Fibroblast of skin of back (primary cell): Measurements from ENCODE around the gene RNF39. TPM values are rescaled to one million over a fixed set of nuclear protein-coding genes. Genes with fewer than 3 reads are reported as not detected.
"Not testable (repeated sequence)": the region's sequence is repeated elsewhere in the genome, so short reads cannot be mapped to it uniquely, and the experiment has no call there.

Experiments
- DNase-seq: peaks from one replicate; pipeline ENCODE4 v3.0.0-alpha.2; 2013
- polyA plus RNA-seq, 2 experiments: library from polyadenylated mRNA; unstranded; fragments of 120-200 nt; gene quantifications; one replicate each; pipeline ENCODE4 v1.2.1, GENCODE V29; 2013; ENCODE audit not compliant: insufficient read length in 2 of 2

RNF39 gene
- polyA plus RNA-seq (2013, experiment 1 of 2; ENCODE audit: insufficient read length) = 0.36 TPM
- polyA plus RNA-seq (2013, experiment 2 of 2; ENCODE audit: insufficient read length) = 0.93 TPM

GRCh38 chr6:30075094-30075789, at the start of gene RNF39:
TSS of gene RNF39 (minus strand) at chr6:30075769. CDS start at chr6:30075585, 184 bp downstream.
- no peak for DNase-seq

- DNase-seq = no peak
These were observed 46.9 kb upstream of the RNF39 start for GRCh38 chr6:30122515-30122914.

DNA sequence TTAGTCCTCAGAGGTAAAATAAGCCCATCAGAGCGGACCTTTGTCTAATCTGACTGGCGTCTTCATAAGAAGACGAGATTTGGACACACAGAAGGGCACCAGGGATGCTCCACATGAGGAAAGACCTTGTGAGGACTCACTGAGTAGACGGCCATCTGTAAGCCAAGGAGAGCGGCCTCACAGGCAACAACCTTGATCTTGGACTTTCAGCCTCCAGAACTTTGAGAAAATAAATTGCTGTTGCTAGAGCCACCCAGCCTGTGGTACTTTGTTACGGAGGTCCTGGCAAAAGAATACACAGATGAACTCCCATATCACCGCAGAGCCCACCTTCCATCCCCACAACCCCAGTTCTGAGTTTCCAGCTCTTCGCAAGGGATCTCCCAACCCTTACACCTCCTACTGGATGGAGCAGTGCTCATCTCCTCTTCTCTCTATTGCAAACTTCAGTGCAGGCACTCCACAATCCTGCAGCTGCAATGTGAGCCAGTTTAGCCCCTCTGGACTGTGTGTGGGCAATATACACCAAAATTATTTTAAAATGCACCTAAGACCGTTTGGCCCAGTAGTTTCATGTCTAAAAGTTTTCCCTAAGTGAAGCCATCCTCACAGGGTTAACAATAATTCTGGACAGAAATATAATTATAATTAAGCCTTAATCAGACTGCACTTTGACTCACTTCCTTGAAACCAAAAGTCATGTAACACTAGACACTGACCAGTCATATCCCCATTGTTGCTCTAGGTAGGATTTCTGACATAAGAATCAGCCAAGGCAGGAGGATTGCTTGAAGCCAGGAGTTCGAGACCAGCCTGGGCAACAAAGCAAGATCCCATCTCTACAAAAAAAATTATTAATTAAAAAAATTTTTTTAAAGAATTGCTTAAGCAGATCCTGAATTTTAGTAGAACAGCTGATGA, 46.1 kb upstream of the RNF39 start:
- no peak for DNase-seq

GRCh38 chr6:30118691-30119090, 43.1 kb upstream of the RNF39 start:
- DNase-seq = not testable (repeated sequence)

DNA sequence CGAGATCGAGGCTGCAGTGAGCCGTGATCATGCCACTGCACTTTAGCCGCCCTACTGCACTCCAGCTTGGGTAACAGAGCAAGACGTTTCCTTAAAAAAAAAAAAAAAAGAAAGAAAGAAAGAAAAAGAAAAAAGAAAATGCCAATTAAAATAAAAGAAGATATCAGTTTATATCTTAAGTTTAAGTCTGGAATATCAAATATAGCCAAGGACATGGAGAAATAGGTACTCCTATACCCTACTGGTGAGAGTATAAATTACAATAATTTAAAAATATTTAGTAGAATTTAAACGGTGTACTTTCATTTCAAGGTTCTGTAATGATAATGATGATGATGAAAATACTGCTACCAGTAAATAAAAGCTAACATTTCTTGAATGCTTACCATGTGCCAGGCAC, 41.2 kb upstream of the RNF39 start:
- DNase-seq = no peak

GRCh38 chr6:30113841-30114240, 38.3 kb upstream of the RNF39 start:
- DNase-seq = no peak

- no peak for DNase-seq
These were observed 37.6 kb upstream of the RNF39 start, which contains the start of gene TRIM31 for GRCh38 chr6:30113003-30113759. TSS of gene TRIM31 (minus strand) at chr6:30113090. CDS start at chr6:30112805, 285 bp downstream.

- no peak for DNase-seq
These were observed 36.9 kb upstream of the RNF39 start for GRCh38 chr6:30112402-30112994.

DNA sequence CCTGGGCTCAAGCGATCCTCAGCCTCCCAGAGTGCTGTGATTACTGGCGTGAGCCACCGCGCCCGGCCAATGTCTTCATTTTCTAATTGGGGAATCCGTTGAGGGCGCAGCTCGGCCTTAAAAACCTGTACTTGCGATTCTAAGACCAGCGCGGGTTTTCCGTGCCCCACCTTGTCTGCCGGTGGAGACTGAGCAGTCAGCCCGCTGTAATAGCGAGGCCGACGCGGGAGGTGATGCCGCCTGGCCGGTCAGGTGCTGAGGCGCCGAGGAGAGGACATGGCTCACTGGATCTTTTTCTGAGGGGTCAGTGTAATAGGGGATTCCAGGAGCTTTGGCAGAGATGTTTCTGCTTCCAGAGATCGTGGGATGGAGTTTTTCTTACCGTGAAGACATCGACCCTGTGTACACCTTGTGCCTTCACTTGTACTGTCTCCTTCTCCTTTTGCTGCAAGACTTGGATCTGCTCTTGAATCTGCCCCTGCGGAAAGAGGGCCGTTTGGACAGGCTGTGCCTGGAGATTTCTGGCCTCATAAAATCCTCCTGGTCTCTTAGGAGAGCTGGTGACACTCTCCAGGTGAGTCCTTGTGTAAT, 35.8 kb upstream of the RNF39 start:
- DNase-seq = no peak

DNA sequence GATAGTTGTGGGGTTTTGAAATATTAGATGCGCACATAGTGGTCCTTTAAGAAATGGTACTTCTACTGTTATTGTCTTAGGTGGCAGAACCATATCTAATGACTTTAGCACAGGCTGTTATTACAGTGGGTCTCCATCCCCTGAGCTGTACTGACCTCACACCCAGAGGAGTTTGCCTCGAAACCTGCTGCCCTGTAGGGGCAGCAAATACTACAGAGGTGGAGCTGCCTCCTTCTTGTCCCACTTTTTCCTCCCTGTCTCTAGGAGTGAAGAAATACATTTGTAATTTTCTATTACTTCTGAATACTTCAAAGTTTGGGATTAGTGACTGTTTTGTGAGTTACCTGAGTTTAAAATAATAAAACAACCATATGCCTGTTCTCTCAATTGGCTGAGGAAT, 29.1 kb upstream of the RNF39 start:
- DNase-seq = no peak

GRCh38 chr6:30103872-30104179, 28.3 kb upstream of the RNF39 start:
- no peak for DNase-seq

GRCh38 chr6:30102970-30103871, 27.7 kb upstream of the RNF39 start:
- peak; percentile 83 for DNase-seq

DNA sequence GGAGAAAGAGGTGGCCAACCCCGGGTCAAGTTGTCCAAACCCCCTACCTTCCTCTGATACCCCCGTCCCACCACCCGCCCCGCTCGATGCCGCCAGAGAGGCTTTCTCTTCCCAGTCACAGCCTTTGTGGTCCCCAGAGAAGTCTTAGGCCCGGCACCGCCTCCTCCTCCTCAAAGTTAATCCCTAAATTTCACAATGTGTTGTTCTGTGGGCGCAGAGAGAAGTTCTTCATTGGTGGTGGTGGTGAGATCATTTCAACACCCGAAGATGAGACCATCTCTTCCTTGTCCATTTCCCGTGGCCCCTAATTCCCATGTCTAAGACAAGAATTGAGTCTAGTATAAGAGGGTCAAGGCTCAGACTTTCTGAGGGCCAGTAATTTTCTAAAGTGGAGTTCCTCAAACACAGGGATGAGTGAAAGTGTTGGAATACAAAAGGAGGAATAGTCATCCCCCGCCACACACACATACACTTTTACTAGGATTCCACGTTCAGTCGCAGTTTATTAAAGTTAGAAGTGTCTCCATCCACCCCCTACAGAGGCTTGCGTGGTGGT, 26.9 kb upstream of the RNF39 start:
- DNase-seq = no peak

DNA sequence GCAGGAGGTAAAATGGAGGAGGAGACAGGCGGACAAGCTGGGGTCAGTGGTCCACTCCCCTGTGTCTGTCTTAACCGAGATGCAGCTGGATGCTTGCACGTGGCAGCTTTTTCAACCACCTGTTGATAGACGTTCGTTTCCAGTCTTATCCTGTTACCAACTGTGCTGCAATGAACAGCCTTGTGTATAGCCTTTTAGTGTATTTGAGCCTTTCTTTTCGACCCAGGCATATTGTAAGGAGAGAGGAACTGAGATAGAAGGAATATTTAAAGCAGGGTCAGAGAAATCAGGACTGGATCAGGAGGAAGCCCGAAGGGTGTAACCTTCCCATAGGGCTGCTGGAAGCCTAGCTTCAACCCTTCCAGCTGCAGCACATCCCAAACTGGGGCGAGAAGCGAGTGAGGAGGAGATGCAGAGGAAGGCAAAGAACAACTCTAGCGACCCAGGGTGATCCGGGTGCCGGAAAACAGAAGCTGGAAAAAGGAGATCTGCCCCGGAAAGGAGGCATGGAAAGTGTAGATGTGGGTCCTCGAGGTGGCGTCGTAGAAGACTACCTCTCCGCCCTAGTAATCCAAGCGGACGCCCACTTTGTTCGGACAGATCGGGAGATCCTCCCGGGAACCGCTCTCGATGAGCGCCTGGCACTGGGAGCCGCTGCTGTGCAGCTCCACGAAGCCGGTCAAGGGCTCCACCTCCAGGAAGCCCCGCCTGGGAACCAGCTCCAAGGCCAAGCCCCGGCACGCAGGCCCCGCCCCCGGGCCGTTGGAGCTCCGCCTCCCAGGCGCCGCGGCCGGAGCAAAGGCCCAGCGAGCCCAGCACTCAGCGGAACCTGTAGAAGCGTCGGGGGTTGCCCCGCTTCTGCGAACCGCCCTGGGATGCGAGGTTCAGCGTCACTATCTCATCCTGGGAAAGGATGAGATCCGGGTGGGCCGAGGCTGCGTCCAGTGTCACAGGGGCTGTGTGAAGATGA, 26.2 kb upstream of the RNF39 start:
- DNase-seq = peak; percentile 84

GRCh38 chr6:30100585-30101443, 25.2 kb upstream of the RNF39 start:
- no peak for DNase-seq

- no peak for DNase-seq
These were observed 24.6 kb upstream of the RNF39 start for GRCh38 chr6:30100154-30100553.

- DNase-seq = no peak
These were observed 22.6 kb upstream of the RNF39 start for GRCh38 chr6:30097902-30098768.
